Mucosa of stomach (tissue), 1 donor: ENCODE results near the gene DLG2.
"Not testable (repeated sequence)": the region's sequence is repeated elsewhere in the genome, so short reads cannot be mapped to it uniquely, and the experiment has no call there.

Source experiments
- H3K27me3 ChIP-seq: one replicate; pipeline ENCODE4 v1.7.0; 2013; ENCODE audit warnings: mild to moderate bottlenecking, low read length; ENCODE audit not compliant: control insufficient read depth, insufficient read depth
- H3K36me3 ChIP-seq: one replicate; pipeline ENCODE4 v1.7.0; 2013; ENCODE audit warnings: low read length; ENCODE audit not compliant: control insufficient read depth, insufficient read depth
- H3K4me1 ChIP-seq: one replicate; pipeline ENCODE4 v1.7.0; 2013; ENCODE audit warnings: mild to moderate bottlenecking, low read length; ENCODE audit not compliant: control insufficient read depth, insufficient read depth
- H3K4me3 ChIP-seq: one replicate; pipeline ENCODE4 v1.7.0; 2013; ENCODE audit warnings: low read length
- H3K9ac ChIP-seq: one replicate; pipeline ENCODE4 v1.7.0; 2013; ENCODE audit warnings: mild to moderate bottlenecking, low read length, moderate library complexity
- H3K9me3 ChIP-seq: one replicate; pipeline ENCODE4 v1.7.0; 2013; ENCODE audit warnings: mild to moderate bottlenecking, low read length, moderate library complexity; ENCODE audit not compliant: control insufficient read depth
- donor health status: Pancreatic carcinoma.

DLG2 gene

DNA sequence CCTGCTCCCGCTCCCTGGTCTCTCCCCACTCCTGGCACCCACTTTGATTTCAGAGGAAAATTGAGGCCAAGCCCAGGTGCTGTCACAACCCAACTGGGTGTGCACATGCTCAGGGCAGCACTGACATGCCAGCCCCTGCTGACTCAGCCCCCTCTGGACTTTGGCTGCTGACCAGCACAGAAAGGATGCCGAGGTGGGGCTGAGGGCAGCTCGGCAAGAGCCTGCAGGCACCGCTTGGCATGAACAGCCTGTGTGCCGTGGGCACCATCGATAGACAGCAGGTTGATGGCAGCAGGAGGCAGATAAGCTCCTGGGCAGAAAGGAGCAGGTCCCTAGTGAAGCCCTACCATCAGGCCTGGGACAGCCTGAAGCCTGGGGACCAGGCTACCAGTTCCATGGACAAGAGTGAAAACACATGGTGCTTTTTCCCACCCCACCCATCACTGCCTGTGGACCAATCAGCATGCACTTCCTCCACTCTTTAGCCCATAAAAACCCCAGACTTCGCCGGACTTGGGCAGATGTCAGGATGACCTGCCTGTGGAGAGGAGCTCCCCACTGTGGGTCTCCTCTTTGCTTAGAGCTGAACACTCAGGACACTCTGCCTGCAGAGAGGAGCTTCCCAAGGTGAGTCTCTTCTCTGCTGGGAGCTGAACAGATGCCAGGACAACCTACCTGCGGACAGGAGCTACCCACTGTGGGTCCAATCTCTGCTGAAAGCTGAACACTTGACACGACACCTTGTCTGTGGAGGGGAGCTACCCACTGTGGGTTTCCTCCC is 832.3 kb downstream of the DLG2 start:
- H3K27me3 ChIP-seq = no peaks in the 10 kb centered on the region
- no peaks in the 10 kb centered on the region for H3K36me3 ChIP-seq
- H3K4me3 ChIP-seq = no peak overlapping the region
- H3K9ac ChIP-seq = no peak overlapping the region
- H3K9me3 ChIP-seq = no peaks in the 10 kb centered on the region
- H3K4me1 ChIP-seq = no peaks in the 10 kb centered on the region

DNA sequence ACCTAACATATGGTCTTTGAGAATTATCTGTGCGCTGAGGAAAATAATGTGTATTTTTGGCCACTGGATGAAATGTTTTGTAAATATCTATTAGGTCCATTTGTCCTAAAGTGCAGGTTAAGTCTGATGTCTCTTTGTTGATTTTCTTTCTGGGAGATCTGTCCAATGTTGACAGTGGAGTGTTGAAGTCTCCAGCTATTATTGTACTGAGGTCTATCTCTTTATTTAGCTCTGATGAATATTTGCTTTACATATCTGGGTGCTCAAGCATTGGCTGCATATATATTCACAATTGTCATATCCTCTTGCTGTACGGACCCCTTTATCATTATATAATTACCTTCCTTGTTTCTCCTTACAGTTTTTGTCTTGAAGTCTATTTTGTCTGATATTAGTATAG is 833.8 kb downstream of the DLG2 start:
- Histone ChIP-seq H3K9ac (no peak overlapping the region), H3K4me1 (no peaks in the 10 kb centered on the region), H3K36me3 (no peaks in the 10 kb centered on the region), H3K9me3 (no peaks in the 10 kb centered on the region), H3K4me3 (no peak overlapping the region), H3K27me3 (no peaks in the 10 kb centered on the region)

DNA sequence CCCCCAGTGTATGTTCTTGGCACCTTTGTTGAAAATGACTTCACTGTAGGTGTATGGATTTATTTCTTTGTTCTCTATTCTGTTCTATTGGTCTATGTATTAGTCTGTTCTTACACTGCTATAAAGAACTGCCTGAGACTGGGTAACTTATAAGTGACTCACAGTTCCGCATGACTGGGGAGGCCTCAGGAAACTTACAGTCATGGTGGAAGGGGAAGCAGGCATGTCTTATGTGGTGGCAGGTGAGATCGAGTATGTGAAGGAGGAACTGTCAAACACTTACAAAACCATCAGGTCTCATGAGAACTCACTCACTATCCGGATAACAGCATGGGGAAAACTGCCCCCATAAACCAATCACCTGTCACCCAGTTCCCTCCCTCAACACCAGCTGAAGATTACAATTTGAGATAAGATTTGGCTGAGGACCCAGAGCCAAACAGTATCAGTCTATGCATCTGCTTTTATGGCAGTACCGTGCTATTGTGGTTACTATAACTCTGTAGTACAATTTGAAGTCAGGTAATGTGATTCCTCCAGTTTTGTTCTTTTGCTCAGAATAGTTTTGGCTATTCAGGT is 836.2 kb downstream of the DLG2 start:
- no peaks in the 10 kb centered on the region for H3K27me3 ChIP-seq
- H3K36me3 ChIP-seq = no peaks in the 10 kb centered on the region
- H3K4me3 ChIP-seq = no peak overlapping the region
- H3K9ac ChIP-seq = no peak overlapping the region
- H3K4me1 ChIP-seq = no peaks in the 10 kb centered on the region
- no peaks in the 10 kb centered on the region for H3K9me3 ChIP-seq

DNA sequence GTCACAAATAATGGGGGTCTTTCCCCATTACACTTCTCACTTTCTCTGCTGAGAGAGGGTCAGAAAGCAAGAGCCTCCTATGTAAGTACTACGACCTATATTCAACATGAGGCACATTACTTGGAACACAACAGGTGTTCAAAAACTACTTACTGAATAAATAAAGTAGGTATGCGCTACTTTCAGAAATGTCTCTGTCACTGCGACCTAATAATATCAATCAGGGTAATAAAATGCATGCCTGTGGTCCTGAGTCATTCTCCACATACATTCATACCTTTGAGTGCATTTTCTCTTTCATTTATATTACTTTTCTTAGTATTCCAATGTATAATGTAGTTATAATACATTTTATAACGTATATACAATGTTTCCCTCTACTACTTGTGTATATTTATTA is 838.9 kb downstream of the DLG2 start:
- H3K4me1 ChIP-seq = no peaks in the 10 kb centered on the region
- no peaks in the 10 kb centered on the region for H3K9me3 ChIP-seq
- no peaks in the 10 kb centered on the region for H3K27me3 ChIP-seq
- no peak overlapping the region for H3K4me3 ChIP-seq
- H3K36me3 ChIP-seq = no peaks in the 10 kb centered on the region
- H3K9ac ChIP-seq = no peak overlapping the region

DNA sequence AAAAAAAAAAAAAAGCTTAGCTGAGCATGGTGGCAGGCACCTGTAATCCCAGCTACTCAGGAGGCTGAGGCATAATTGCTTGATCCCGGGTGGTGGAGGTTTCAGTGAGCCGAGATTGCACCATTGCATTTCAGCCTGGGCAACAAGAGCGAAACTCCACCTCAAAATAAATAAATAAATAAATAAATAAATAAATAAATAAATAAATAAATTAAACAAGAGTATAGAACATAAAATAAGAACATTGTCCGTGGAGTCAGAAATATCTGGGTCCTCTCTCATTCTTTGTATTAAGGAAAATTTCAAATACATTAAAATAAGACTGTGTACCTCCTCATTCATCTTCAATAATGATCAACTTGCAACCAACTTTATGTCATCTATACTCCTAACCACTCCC is 843.0 kb downstream of the DLG2 start:
- H3K27me3 ChIP-seq, H3K4me1 ChIP-seq, H3K9ac ChIP-seq, H3K36me3 ChIP-seq, H3K4me3 ChIP-seq, H3K9me3 ChIP-seq: not testable (repeated sequence)

- Histone ChIP-seq H3K9ac (no peak overlapping the region), H3K4me3 (no peak overlapping the region), H3K9me3 (no peaks in the 10 kb centered on the region), H3K27me3 (no peaks in the 10 kb centered on the region), H3K36me3 (no peaks in the 10 kb centered on the region), H3K4me1 (no peaks in the 10 kb centered on the region)
Observed at GRCh38 chr11:84780689-84781293, 846.4 kb downstream of the DLG2 start.

- H3K9me3 ChIP-seq = no peaks in the 10 kb centered on the region
- no peak overlapping the region for H3K9ac ChIP-seq
- no peaks in the 10 kb centered on the region for H3K4me1 ChIP-seq
- no peaks in the 10 kb centered on the region for H3K36me3 ChIP-seq
- no peak overlapping the region for H3K4me3 ChIP-seq
- no peaks in the 10 kb centered on the region for H3K27me3 ChIP-seq
Observed at GRCh38 chr11:84775503-84775902, 851.6 kb downstream of the DLG2 start.

- H3K4me1 ChIP-seq = no peaks in the 10 kb centered on the region
- no peak overlapping the region for H3K9ac ChIP-seq
- no peaks in the 10 kb centered on the region for H3K36me3 ChIP-seq
- H3K27me3 ChIP-seq = no peaks in the 10 kb centered on the region
- H3K9me3 ChIP-seq = no peaks in the 10 kb centered on the region
- H3K4me3 ChIP-seq = no peak overlapping the region
Observed at GRCh38 chr11:84763931-84764330, 863.2 kb downstream of the DLG2 start.

- no peak overlapping the region for H3K9ac ChIP-seq
- H3K9me3 ChIP-seq = no peaks in the 10 kb centered on the region
- H3K4me1 ChIP-seq = no peaks in the 10 kb centered on the region
- H3K4me3 ChIP-seq = no peak overlapping the region
- no peaks in the 10 kb centered on the region for H3K36me3 ChIP-seq
- no peaks in the 10 kb centered on the region for H3K27me3 ChIP-seq
Observed at GRCh38 chr11:84757711-84758110, 869.4 kb downstream of the DLG2 start.

- no peak overlapping the region for H3K4me3 ChIP-seq
- no peak overlapping the region for H3K9ac ChIP-seq
- H3K4me1 ChIP-seq = no peaks in the 10 kb centered on the region
- H3K36me3 ChIP-seq = no peaks in the 10 kb centered on the region
- H3K9me3 ChIP-seq = no peaks in the 10 kb centered on the region
- no peaks in the 10 kb centered on the region for H3K27me3 ChIP-seq
Observed at GRCh38 chr11:84751371-84751770, 875.8 kb downstream of the DLG2 start.

DNA sequence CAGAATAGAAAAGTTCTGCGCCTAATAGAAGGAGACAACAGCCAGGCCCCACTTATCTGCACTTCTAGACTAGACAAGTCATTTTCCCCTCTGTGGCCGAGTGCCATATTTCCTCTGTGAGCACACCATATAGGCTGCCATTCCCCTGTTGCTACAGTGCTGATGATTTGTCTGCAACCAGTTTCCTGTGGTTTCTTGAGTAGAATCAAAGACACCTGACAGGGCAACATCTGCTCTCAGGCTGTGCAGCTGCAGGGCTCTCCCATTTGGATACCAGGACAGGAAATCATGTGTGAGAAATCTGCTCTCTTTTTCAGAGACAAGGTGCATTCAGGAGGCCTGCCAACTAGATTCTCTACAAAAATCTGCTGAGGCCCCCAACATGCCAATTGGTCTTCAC is 879.3 kb downstream of the DLG2 start:
- no peaks in the 10 kb centered on the region for H3K36me3 ChIP-seq
- no peaks in the 10 kb centered on the region for H3K9me3 ChIP-seq
- no peaks in the 10 kb centered on the region for H3K4me1 ChIP-seq
- H3K4me3 ChIP-seq = no peak overlapping the region
- H3K27me3 ChIP-seq = no peaks in the 10 kb centered on the region
- H3K9ac ChIP-seq = no peak overlapping the region

DNA sequence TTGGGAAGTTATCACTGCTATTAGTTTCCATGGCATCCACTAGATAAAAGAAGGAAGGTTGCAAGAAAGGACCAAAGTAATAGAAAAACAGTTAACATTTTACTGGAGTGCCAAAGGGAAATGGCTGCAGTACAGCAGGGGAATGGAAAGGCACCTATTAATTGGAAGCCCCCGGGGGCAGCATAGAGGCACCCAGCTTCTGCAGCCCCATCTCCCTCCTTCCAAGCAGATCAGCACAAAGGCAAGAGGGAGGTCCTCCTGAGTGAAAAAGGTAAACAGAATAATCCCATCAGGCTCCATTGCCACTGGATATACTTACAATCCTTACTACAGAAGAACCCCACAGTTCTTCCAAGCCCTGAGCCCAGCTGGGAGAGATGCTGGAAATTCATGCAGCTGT is 887.1 kb downstream of the DLG2 start:
- no peak overlapping the region for H3K4me3 ChIP-seq
- no peaks in the 10 kb centered on the region for H3K4me1 ChIP-seq
- H3K27me3 ChIP-seq = no peaks in the 10 kb centered on the region
- no peaks in the 10 kb centered on the region for H3K9me3 ChIP-seq
- H3K9ac ChIP-seq = no peak overlapping the region
- no peaks in the 10 kb centered on the region for H3K36me3 ChIP-seq
